RPMI7951 (cell line): Measurements from ENCODE around the gene CXCL10. TPM values are rescaled to one million over a fixed set of nuclear protein-coding genes. Genes with fewer than 3 reads are reported as not detected.
A peak's percentile ranks its signal among the peaks of the same experiment; 100 is the strongest.
"Not testable (repeated sequence)": the region's sequence is repeated elsewhere in the genome, so short reads cannot be mapped to it uniquely, and the experiment has no call there.

ENCODE experiments used
- DNase-seq: peaks from one replicate; pipeline ENCODE4 v3.0.0-alpha.2; 2012; ENCODE audit warnings: low read depth
- total RNA-seq: library from RNA; depleted of rRNA; stranded (reverse); fragments of >200 nt; shearing (Covaris generic); gene quantifications from 2 replicates; pipeline ENCODE4 v1.2.3, GENCODE V29; 2014

The CXCL10 gene
- total RNA-seq, 1 experiment from 2014 or later = 0.12 TPM

DNA sequence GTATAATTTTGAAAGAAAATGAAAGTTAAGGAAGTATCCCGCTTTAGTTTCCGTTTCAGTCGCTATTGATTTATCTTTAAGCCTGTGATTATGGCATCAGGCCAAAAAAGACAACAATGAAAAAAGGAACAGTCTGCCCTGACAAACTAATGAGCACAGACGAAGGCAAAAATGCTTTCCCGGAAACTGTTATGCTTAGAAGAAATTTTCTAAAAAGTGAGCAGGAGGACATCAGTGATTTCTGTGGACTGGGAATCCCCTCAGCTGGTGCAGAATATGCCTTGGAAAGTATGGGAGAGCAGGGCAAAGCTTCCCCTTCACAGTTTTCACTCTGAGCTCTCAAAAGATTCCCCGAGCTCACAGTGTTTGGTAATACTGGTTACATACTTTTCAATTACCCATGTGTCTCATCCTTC lies 5.1 kb upstream of the CXCL10 start:
- peak; percentile 17 for DNase-seq

DNA sequence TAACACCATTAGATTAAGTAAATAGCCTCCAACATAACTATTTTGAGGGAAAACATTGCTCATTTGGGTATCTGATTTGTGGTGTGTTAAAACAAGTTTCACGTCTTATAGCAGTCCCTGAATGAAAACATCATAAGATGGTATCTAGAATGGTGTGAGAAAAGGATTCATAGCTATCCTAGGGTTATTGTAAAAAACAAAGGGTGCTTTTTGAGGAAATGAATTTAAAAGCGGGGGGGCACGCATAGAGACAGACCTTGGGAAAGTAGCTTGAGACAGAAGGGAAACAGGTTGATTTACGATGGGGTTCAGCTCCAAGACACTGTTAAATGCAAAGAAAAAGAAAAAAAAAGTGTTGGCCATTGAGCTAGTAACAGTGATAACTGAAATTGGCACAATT lies 768 bp upstream of the CXCL10 start:
- DNase-seq = no peak

DNA sequence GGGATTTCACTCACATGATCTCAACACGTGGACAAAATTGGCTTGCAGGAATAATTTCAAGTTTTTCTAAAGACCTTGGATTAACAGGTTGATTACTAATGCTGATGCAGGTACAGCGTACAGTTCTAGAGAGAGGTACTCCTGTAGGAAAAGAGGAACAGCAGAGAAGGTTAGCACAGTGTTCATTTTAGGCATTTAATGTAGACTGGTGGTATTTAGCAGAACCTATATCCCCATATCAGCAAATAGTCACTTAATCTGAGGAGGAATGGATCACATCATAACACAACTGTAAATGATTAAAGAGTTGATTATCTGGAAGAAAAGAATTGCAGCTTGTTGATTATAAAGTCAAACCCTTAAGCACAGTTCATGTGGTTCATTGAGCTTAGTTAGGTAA lies 620 bp downstream of the CXCL10 start:
- no peak for DNase-seq

DNA sequence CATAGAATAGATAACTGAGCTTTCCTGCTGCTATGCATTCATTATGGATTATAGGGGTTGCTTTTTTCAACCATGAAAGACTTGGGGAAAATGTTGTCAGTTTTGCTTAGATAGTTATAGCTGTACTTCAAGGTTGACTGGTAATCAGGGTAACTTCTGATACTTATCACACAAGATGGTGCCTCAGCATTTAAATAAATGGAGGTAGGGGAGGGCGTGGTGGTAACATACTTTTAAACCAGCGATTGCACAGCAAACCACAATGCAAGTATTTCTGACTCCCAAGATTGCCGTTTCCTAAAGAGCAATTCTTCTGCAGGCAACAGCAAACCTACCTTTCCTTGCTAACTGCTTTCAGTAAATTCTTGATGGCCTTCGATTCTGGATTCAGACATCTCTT lies 1.3 kb downstream of the CXCL10 start:
- no peak for DNase-seq

DNA sequence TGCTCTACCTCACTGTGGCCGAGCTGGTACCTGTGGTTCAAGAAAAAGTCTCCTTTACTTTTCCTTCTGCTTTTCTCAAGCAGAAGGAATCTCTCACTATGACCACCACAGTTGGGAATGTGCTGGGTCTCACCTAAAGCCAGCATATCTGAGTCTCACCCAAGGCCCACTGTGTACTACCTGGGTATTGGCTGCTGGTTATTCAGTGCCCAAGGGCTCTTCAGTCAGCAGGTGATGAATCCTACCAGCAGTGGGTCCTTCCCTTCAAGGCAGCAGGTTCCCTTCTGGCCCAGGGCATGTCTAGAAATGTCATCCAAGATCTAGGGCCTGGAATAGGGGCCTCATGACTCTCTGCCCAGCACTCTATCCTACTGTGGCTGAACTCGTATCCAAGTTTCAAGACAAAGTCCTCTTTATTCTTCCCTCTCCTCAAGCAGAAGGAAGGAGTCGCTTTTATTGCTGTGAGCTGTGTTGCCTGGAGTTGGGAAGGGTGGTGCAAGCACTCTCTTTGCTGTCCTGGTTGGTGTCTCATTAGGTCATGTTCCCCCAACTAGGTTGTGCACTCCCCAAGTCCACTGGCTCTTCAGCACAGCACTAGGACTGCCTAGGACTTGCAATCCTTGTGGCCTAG lies 6.1 kb downstream of the CXCL10 start:
- DNase-seq = no peak

DNA sequence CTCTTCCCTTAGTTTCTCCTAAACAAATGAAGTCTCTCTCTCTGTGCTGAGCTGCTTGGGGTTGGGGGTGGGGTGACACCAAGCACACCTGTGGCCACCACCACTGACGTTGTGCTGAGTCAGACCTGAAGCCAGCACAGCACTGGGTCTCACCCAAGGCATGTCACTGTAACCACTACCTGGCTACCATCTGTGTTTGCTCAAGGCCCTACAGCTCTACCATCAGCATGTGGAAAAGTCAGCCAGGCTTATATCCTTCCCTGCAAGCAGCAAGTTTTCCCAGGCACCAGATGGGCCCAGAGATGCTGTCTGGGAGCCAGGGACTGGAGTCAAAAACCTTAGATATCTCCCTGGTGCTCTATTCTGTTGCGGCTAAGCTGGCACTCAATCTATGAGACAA lies 6.9 kb downstream of the CXCL10 start:
- DNase-seq = no peak

DNA sequence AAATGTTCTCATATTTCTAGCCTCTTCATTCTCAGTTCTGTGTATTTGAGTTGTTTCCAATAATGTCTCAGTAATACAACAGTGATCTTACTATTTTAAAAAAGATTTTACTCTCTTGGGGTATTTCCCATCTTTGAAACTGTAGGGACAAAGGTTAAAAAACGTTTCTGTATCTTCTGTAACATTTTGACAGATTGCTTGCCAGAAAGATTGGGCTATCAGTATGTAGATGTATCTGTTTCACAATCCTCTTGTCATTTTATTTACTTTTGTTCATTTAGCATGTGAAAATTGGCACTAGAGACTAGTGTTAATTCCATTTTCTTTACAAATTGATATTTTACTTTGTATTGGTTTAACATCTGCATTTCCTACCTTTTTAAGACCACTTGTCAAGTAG lies 9.8 kb downstream of the CXCL10 start:
- DNase-seq = no peak

DNA sequence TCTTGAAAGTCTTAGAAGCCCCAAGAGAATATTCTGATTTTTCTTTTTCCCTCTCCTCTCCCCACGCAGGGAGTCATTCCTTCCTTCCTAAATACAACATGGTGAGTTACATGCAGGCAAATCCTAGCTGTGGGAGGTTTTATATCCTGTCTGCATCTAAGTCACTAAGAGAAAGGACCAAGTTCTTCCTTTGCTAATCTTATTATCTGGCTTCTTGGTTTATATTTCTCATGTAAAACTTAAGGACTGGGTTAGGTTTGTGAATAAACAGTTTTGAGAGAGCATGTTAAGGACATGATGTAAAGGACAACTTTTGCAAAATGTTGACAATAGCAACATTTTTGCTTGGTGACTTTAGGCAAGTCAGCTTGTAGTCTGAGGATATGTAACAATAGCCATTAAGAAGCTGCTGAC lies 10.9 kb downstream of the CXCL10 start:
- DNase-seq = no peak

DNA sequence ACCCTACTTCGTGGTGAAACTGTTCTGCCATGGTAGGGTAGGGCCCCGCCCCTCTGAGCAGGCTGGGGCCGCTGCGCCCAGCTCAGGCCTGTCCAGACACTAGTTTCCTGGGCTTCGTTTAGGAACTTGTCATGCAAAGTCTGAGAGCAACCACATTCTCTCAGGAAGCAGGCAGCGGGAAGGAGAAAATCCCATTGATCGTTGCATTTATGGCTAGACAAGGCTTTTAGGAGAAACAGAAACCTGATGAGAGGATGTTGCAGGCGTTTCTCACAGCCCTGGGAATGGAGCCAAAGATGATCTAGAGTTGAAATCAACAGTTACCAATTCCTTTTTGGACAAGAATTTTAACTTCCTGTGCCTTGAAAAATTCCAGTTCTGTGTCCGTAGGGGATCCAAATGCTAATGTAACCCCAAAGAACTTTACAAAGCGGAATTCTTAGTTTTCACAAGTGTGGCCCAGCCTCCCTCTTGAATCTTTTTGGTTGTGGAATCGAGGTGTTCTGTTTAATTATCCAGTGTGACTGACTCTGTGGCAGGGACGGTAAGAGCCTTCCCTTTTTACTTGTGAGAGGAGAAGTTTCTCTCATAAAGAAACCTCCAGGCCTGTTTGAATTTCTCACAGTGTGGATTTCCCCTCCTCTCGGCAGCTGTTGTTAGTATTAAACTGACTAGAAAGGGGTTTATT lies 11.5 kb downstream of the CXCL10 start:
- DNase-seq = peak; percentile 66

DNA sequence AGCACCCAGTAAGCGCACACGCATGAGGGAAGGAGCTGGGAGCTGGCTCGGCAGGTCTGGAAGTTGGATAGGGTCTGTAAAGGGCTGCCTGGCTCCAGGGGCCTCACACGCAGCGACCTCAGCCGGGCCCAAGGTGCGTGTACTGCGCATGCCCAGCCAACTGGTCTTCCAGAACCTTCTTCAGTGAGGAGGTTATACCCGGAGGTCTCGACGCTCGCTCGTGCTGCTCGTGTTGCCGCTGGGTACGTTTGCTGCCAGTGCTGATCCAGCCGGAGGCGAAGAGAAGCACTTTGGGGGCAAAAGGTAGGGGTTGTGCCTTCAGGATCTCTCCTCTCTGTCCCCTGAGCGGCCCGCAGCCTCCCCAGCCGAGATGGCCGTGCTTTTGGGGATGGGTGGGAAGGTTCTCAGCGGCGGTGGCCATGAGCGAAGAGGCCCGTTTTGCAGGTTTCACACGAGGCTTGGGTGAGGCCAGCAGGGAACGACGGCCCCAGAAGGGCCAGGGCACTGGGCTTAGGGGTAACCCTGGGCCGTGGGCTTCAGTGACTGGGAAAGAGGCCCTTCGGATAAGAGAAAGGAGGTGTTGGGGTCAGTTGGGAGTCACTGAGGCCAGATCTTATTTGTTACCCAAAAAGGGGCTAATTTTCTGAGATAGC lies 12.2 kb downstream of the CXCL10 start:
- DNase-seq = no peak

DNA sequence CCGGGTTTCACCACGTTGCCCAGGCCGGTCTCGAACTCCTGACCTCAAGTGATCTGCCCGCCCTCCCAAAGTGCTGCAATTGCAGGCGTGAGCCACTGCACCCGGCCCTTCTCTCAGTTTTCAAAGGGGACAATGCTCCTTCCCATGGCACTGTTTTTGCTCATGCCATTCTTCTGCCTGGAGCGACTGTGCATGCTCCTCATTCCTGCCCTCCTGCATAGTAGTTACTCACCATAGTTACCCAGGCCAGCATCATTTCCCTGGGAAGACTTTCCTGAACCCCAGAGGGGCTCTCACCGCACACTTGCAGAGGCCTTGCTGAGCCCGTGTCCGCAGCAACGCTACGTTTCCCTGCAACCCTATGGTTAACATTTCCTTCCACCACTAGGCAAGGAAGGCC lies 12.7 kb downstream of the CXCL10 start:
- DNase-seq = no peak

DNA sequence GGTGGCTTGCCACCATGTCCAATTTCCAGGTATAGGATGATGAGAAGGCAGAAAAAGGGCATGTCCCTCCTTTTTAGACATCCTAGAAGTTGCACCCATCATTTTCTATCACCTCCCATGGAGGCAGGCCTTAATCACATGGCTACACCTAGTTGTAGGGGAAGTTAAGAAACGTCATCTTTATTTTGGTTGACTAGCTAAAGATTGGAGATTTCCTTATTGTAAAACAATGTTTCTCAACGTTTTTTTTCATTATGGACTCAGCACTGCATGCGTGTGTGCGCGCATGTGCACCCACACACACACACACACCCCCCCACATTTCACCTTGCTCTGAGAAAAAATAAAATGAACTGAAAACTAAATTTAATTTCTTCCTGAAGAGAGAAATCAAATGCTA lies 14.0 kb downstream of the CXCL10 start:
- DNase-seq = no peak

DNA sequence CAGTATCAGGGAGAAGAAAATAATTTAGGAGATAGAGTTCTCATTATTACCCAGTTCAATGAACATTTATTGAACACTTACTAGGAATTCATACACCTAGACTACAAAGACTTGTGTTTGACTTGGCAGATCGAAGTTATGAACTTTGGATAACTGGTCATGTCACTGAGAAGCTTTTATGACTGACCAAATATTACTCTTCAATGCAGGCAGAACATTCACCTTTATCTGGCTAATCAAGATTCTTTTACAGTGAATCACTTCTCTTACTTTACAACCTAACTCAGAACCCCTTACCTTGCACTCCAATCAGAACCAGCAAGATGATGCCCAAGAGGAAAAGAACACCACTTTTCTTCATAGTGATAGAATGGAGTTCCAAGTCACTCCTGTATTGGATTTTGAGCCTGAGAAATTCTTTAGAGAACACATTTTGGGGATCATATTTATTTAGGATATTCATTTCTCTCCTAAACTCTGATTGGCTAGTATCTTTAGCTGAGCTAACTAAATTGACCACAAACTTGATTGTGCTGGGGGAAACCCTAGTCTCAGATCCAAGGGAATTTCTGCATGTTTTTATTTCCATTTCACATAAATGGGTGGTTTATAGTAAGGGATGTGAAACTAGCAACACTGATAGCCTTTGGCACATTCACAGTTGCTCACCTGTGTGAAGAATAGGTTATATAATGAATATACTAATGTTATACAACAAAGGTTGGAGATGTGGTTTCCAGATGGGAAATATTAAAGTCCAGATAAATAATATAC lies 16.0 kb downstream of the CXCL10 start, which contains the start of gene CXCL9:
Gene CXCL9 (minus strand): TSS at position 421 of the 774 bp plus-strand sequence. CDS start 60 bp downstream, at position 361.
- DNase-seq = no peak

DNA sequence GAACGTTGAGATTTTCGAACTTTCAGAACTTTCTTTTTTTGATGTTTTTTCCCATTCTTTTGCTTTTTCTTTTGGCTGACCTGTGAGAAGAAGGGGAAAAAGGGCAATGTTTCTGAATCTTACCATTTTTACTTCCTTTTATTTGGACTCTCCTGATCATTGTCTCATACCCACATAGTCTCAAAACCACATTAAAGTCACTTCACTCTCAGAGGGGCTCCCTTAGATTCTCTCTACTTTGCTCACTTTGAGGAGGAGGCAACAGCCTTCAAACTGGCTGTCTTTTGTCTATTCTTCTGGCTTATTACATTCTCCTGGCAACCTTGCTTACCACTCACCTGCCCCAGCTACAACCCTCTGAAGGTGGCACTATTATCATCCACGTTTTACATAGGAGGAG lies 19.7 kb downstream of the CXCL10 start:
- DNase-seq = no peak

DNA sequence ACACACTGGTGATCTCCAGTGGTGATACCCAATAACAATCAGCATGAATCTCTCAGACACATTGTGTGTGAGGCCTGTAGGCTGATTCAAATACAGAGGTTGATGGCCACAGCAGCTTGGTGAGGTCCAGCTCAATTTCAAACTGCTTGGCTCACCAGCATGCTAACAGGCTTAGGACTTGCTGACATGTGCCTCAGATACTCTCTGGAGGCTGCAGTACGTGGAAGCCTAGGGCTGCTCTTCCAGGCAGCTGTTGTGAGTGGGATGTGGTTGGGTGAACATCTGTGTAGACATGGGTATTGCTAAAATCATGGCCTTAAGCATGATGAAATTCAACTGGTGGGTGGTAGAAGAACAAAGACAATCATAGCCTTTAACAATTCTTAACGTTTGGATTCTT lies 20.3 kb downstream of the CXCL10 start:
- DNase-seq = no peak

DNA sequence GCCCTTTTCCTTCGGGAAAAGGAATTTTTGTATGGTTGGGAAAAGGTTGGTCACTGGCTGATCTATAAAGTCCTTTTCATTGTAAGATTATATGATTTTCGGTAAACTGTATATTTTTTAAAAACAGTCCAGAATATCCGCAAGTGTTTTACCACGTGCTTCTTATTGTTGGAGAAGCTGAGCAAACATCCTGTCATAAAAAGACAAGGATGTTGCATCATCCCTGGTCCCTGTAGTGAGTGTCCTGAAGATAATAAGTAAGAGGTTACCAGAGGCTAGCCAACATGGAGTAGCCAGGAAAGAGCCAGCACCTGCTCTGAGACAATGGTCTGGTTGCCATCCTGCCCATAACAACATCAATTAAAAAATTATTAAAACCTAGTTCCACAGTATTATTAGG lies 21.1 kb downstream of the CXCL10 start:
- no peak for DNase-seq

DNA sequence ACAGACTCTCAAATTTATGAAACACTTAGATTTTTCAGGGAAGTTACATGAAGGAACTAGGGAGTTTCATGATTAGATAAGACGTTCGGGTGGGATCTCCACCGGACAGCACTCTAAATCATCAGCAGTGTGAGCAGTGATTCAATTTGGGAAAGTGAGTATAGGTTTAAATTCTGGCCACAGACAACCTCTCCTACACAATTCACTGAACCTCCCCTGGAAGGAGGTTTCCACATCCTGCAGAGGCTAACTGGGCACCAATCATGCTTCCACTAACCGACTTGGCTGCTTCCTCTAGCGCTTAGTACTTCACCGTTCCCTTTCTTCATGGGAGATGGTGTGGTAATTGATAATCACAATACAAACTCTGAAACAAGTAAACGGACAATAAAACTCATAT lies 21.6 kb downstream of the CXCL10 start:
- no peak for DNase-seq

DNA sequence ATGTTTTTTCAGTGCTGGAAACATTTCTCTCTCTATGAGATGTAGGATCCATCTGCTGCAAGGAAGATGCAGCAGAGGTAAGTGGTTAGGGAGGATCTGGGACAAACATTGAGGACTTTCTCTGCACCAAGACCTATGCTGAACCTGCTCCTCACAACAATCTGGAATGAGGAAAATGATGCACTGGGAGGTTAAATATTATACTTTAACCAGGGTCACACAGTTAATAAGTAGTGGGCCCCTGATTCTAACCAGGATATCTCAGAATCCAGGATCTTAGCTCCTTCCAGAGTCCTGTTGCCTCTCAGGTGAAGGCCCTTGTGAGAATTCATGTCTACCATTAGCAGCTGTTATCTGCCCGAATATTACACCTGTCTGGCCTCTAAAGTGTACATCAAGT lies 23.0 kb downstream of the CXCL10 start:
- DNase-seq = no peak

DNA sequence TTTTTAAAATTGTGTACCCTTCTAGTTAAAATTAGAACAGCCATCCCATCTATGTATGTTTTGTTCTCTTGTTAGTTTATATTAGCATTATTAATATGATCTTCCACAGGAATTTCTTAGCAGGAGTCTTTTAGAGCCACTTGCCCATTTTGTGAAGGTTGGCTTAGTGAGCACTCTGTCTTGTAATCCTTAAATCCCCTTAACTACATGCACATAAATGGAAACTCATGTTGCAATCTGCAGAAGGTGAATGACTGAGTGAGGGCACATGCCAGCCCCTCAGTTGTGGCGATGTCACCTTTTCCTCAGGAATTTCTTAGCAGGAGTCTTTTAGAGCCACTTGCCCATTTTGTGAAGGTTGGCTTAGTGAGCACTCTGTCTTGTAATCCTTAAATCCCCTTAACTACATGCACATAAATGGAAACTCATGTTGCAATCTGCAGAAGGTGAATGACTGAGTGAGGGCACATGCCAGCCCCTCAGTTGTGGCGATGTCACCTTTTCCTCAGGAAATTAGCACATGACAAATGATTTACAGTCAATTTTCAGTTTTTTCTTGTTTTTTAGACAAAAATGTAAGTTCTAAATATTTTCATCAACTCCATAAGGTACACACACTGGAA lies 24.7 kb downstream of the CXCL10 start:
- DNase-seq = not testable (repeated sequence)

DNA sequence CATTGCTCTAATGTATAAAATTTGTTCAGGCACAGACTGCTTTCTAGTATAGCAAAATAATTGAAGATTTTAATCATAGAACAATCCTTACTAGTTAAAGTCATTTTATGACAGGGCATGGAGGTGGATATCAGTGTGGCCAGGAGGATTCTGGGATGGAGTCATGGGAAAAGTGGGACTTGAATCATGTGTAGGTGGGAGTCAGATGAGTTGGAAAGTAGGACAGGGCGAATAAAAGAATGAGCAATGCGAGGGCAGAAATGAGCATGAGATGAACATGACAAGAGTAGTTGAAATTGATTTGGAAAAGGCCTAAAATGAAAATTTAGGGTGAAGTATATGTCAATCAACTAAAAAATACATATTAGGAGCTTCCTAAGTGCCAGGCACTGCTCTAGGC lies 25.4 kb downstream of the CXCL10 start:
- no peak for DNase-seq

DNA sequence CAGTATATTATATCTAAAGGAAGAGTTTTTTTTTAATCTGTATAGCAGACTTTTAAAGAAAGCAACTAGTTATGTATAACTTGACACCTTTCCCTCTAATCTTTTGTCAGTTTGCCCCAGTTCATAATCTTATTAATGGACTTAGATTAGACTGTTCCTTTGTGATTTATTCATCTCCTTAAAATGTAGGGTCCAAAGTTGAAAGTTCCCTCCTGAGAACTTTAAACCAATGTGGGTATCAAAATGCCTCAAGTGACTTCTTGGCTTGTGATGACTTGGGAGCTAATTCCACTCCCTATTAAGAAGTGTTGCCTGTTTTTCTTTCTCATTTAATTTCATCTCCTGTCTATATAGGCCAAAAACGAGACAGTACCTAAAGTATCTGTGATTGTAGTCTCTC lies 26.2 kb downstream of the CXCL10 start:
- DNase-seq = no peak

DNA sequence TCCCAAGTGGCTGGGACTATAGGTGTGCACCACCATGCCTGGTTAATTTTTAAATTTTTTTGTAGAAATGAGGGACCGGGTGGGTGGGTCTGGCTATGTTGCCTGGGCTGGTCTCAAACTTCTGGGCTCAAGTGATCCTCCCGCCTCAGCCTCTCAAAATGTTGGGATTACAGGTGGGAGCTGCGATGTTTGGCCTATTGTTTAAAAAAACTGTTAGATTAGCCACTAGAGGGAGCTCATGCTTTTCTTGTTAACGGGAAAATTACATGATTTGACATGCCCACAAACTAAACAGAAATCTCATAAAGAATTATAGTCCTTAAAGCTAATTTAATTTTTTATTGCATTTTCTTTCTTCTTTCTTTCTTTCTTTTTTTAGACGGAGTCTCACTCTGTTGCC lies 27.6 kb downstream of the CXCL10 start:
- peak; percentile 46 for DNase-seq
